Transverse colon (tissue), 4 donors: Measurements from ENCODE around the gene CEPT1.

Experiments
- CTCF ChIP-seq, 5 experiments: fragments of 200-600 bp in 3 of 5; fragments of 450-650 bp in 2 of 5; sonication (generic) in 3 of 5; IDR thresholded peaks; 1 replicate in 2 of 5; 2 replicates in 3 of 5; pipeline ENCODE4 v1.5.1; 2016 to 2017; ENCODE audit warnings: antibody characterized with exemption in 5 of 5, inconsistent platforms in 3 of 5, mild to moderate bottlenecking in 2 of 5, moderate library complexity in 1 of 5
- POLR2A ChIP-seq: fragments of 450-650 bp; IDR thresholded peaks from one replicate; pipeline ENCODE4 v1.6.1; 2016; ENCODE audit warnings: antibody characterized with exemption, mild to moderate bottlenecking, moderate library complexity
- POLR2AphosphoS5 ChIP-seq, 3 donors: sonication (generic); formaldehyde crosslinking; IDR thresholded peaks; one replicate each; pipeline ENCODE4 v1.6.1; 2016; ENCODE audit warnings: antibody characterized with exemption in 3 of 3

GRCh38 chr1:111184663-111185062 is 44.6 kb downstream of the CEPT1 start:
- TF ChIP-seq CTCF (IDR thresholded peaks at IDR 0.05) (no peak), POLR2A (no peak), POLR2AphosphoS5 (IDR thresholded peaks at IDR 0.05) (no peak)
